ENCODE data around the gene THBS2.

The THBS2 gene

GRCh38 chr6:169168302-169168630, 85.4 kb downstream of the THBS2 start:
- DNase-seq (ENCODE audit: low spot score), result no peak
- no peak for FAIRE-seq

- FAIRE-seq (no peak), DNase-seq (ENCODE audit: low spot score) (no peak)
Observed at GRCh38 chr6:169167581-169168301, 85.9 kb downstream of the THBS2 start.

GRCh38 chr6:169166896-169167580, 86.6 kb downstream of the THBS2 start:
- DNase-seq (ENCODE audit: low spot score), result no peak

More at GRCh38 chr6:169166896-169167580, 86.6 kb downstream of the THBS2 start:
- FAIRE-seq, result no peak

All from RCC 7860 (cell line).